ENCODE measurements around the gene CHST13. TPM values are rescaled to one million over a fixed set of nuclear protein-coding genes. Genes with fewer than 3 reads are reported as not detected.

Gene CHST13
- total RNA-seq, 1 experiment from 2014 or later: 0.91 TPM

GRCh38 chr3:126545544-126545943, 21.6 kb downstream of the CHST13 start (continued):
- no peak for TF ChIP-seq MAX (IDR thresholded peaks at IDR 0.05)
- TF ChIP-seq ZFX (IDR thresholded peaks at IDR 0.05): no peak
- TF ChIP-seq EZH2 (IDR thresholded peaks at IDR 0.05): no peak
- TF ChIP-seq CBX3 (IDR thresholded peaks at IDR 0.05; ENCODE audit: low read depth): no peak
- no peak for TF ChIP-seq SIN3A (IDR thresholded peaks at IDR 0.05; ENCODE audit: low read depth)
- no peak for TF ChIP-seq RAD21 (IDR thresholded peaks at IDR 0.05; ENCODE audit: low read depth)
- no peak for TF ChIP-seq CEBPB (IDR thresholded peaks at IDR 0.05; ENCODE audit: low read depth)
- TF ChIP-seq EZH2phosphoT487 (IDR thresholded peaks at IDR 0.05; ENCODE audit: borderline replicate concordance): no peak
- no peak for TF ChIP-seq CTCF (IDR thresholded peaks at IDR 0.05 in 2 of 3, conservative IDR thresholded peaks at IDR 0.05 in 1 of 3; ENCODE audit: borderline replicate concordance in 1 of 3, insufficient read depth in 1 of 3, low read depth in 2 of 3, low read length in 2 of 3)

- intact Hi-C loops (cut with micrococcal nuclease): no loop called here
- Histone ChIP-seq H2AFZ (ENCODE audit: low read depth, low read length, poor library complexity, severe bottlenecking) (no peak overlapping the region), H3K4me3 (replicated peaks in 1 of 2; ENCODE audit: low read depth in 1 of 2, low read length in 2 of 2) (no peak overlapping the region), H3K9ac (ENCODE audit: low read length) (no peak overlapping the region), H3K9me2 (ENCODE audit: insufficient read depth) (no peaks in the 10 kb centered on the region), H3K27me3 (ENCODE audit: insufficient read depth, low read length) (peaks cover 2% of the 10 kb centered on the region; the same call in 1 of the 2 replicates), H3K4me1 (ENCODE audit: control insufficient read depth in 1 of 2, insufficient read depth in 2 of 2, low read length in 2 of 2) (peaks cover 2 to 6% of the 10 kb centered on the region in 2 experiments; a peak in 2 of 4 replicates), H3K36me3 (ENCODE audit: control insufficient read depth in 1 of 2, insufficient read depth in 2 of 2, low read length in 2 of 2) (no peaks in the 10 kb centered on the region), H3K27ac (ENCODE audit: low read depth, low read length) (no peak overlapping the region), H3K9me3 (ENCODE audit: control insufficient read depth in 1 of 2, insufficient read depth in 1 of 2, low read depth in 1 of 2, low read length in 2 of 2) (no peaks in the 10 kb centered on the region), H3K79me2 (ENCODE audit: insufficient read depth, low read length) (no peaks in the 10 kb centered on the region), H4K20me1 (ENCODE audit: insufficient read depth) (no peaks in the 10 kb centered on the region), H3K4me2 (ENCODE audit: low read length) (no peak overlapping the region)
- ChIA-PET RAD21 (ENCODE audit: low non-redundant PET in 1 of 2, low total read pairs in 2 of 2, uncharacterized antibody in 2 of 2, unreplicated experiment in 2 of 2) (no interaction called here), CTCF (no interaction called here), POLR2A (no interaction called here)
- BruUV-seq (replicated peaks): no TSS peak
- DNase-seq (ENCODE audit: low read depth, low spot score) (no peak), ATAC-seq (no peak)
- TF ChIP-seq SIN3A (IDR thresholded peaks at IDR 0.05; ENCODE audit: low read depth) (no peak), SRF (IDR thresholded peaks at IDR 0.05; ENCODE audit: low read depth) (no peak), ZFX (IDR thresholded peaks at IDR 0.05) (no peak), TCF7L2 (IDR thresholded peaks at IDR 0.05; ENCODE audit: borderline replicate concordance, extremely low read depth, insufficient read depth, insufficient read length) (no peak), ZBTB33 (IDR thresholded peaks at IDR 0.05; ENCODE audit: extremely low read depth, insufficient replicate concordance, low read length) (no peak), SP1 (IDR thresholded peaks at IDR 0.05; ENCODE audit: low read depth) (no peak), CBX3 (IDR thresholded peaks at IDR 0.05; ENCODE audit: low read depth) (no peak), YY1 (IDR thresholded peaks at IDR 0.05; ENCODE audit: extremely low read depth, insufficient replicate concordance, low read depth, low read length) (no peak), EZH2 (IDR thresholded peaks at IDR 0.05) (no peak), RAD21 (IDR thresholded peaks at IDR 0.05; ENCODE audit: low read depth) (no peak), CEBPB (IDR thresholded peaks at IDR 0.05; ENCODE audit: low read depth) (no peak), CTCF (IDR thresholded peaks at IDR 0.05 in 2 of 3, conservative IDR thresholded peaks at IDR 0.05 in 1 of 3; ENCODE audit: borderline replicate concordance in 1 of 3, insufficient read depth in 1 of 3, low read depth in 2 of 3, low read length in 2 of 3) (no peak), EZH2phosphoT487 (IDR thresholded peaks at IDR 0.05; ENCODE audit: borderline replicate concordance) (no peak), EGR1 (IDR thresholded peaks at IDR 0.05; ENCODE audit: low read depth) (no peak), POLR2A (IDR thresholded peaks at IDR 0.05; ENCODE audit: borderline replicate concordance, extremely low read depth, insufficient read depth, insufficient read length) (no peak), ZNF274 (IDR thresholded peaks at IDR 0.05; ENCODE audit: low read depth, low read length) (no peak)
These were observed 22.1 kb downstream of the CHST13 start for GRCh38 chr3:126546013-126546412.

Measured in HCT116 (cell line).